H1 (cell line): ENCODE measurements around the gene APOL6. TPM values are rescaled to one million over a fixed set of nuclear protein-coding genes. Genes with fewer than 3 reads are reported as not detected.

Source experiments
- TAF7 ChIP-seq: optimal IDR thresholded peaks from 2 replicates; pipeline ENCODE3; 2011; ENCODE audit warnings: low read depth, mild to moderate bottlenecking, inconsistent platforms, low read length, moderate library complexity, borderline replicate concordance
- polyA plus RNA-seq, 7 experiments: library from polyadenylated mRNA; depleted of rRNA in 3 of 7; stranded (reverse) in 5 of 7; unstranded in 2 of 7; fragments of >200 nt in 5 of 7; fragments of 200-250 nt in 2 of 7; gene quantifications; 1 replicate in 5 of 7; 2 replicates in 1 of 7; 4 replicates in 1 of 7; pipeline versions ENCODE4 v1.2.1 to v1.2.3, GENCODE V29; 2011 to 2013; ENCODE audit warnings: missing spikeins in 2 of 7, mixed read lengths in 2 of 7
- total RNA-seq: library from RNA; stranded (reverse); fragmentation: NEBNext Ultra II Directional; extraction: Animal tissue kit (Norgen Biotek cat#: 25700); gene quantifications from 2 replicates; pipeline ENCODE4 v1.2.1, GENCODE V29; 2021
- TF ChIP-seq, protein P1 (sequence below): IDR thresholded peaks from 2 replicates; pipeline ENCODE4 v1.6.1; 2012; ENCODE audit warnings: inconsistent platforms

Gene APOL6
- total and polyA plus RNA-seq, 2 of the 8 experiments (the other 6 are each of a cell fraction or from before 2014, with no cell fraction given): 0.06 to 0.13 TPM

DNA sequence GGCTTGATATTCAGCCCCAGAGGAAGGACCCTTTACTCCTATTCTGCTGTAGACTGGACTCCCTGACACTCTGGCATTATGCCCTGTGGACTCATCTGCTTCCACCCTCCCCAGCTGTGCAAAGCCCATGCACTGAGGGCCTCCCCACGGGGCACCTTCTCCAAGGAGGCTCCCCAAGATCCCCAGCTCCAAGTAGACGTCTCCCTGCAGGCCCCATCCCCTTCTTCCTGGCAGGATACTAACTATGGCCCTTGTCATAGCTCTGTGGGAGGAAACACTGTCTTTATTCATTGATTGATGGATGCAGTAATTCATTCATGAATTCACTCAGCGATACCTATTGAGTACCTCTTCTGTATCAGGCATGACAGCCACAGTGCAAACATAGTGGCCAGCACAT is 15.3 kb upstream of the APOL6 start (continued):
- TF ChIP-seq, protein P1, sequence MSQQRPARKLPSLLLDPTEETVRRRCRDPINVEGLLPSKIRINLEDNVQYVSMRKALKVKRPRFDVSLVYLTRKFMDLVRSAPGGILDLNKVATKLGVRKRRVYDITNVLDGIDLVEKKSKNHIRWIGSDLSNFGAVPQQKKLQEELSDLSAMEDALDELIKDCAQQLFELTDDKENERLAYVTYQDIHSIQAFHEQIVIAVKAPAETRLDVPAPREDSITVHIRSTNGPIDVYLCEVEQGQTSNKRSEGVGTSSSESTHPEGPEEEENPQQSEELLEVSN: no peak
- no peak for TF ChIP-seq TAF7
- TF ChIP-seq, all 59 proteins: peak for 0
